Fibroblast of skin of scalp (primary cell): Measurements from ENCODE around the gene S100P.
A peak's percentile ranks its signal among the peaks of the same experiment; 100 is the strongest.

Experiments used
- DNase-seq: peaks from one replicate; pipeline ENCODE4 v3.0.0-alpha.2; 2013

Gene S100P

GRCh38 chr4:6673191-6673659, 20.5 kb upstream of the S100P start:
- peak; percentile 32 for DNase-seq

GRCh38 chr4:6673660-6674499, 19.8 kb upstream of the S100P start:
- peak; percentile 96 for DNase-seq

GRCh38 chr4:6674500-6675149, 19.1 kb upstream of the S100P start:
- peak; percentile 23 for DNase-seq

GRCh38 chr4:6676722-6677558, 16.7 kb upstream of the S100P start:
- DNase-seq = no peak

GRCh38 chr4:6680372-6681034, 13.2 kb upstream of the S100P start:
- DNase-seq = no peak

DNA sequence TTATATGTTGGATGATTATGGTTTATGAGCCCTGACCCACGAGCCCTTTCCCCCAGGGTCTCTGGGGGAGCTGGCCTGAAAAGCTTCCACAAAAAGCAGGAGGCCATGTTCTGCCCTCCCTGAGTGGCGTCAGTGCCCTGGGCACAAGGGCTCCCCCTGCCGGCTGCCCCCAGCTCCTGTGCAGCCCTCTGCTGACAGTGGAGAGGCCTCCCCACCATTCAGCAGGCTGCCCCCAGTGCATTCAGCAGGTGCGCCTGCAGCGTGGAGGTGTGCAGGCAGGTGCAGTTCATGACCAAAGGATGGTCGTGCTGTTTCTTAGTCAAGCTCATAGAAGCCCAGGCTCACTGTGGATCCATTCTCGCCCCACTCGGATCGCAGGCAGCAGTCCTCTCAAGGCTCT, 12.5 kb upstream of the S100P start:
- no peak for DNase-seq

- DNase-seq = no peak
Observed at GRCh38 chr4:6682862-6683590, 10.7 kb upstream of the S100P start.

- DNase-seq = no peak
Observed at GRCh38 chr4:6684656-6685055, 9.0 kb upstream of the S100P start.

GRCh38 chr4:6686104-6686787, 7.4 kb upstream of the S100P start:
- DNase-seq = no peak

DNA sequence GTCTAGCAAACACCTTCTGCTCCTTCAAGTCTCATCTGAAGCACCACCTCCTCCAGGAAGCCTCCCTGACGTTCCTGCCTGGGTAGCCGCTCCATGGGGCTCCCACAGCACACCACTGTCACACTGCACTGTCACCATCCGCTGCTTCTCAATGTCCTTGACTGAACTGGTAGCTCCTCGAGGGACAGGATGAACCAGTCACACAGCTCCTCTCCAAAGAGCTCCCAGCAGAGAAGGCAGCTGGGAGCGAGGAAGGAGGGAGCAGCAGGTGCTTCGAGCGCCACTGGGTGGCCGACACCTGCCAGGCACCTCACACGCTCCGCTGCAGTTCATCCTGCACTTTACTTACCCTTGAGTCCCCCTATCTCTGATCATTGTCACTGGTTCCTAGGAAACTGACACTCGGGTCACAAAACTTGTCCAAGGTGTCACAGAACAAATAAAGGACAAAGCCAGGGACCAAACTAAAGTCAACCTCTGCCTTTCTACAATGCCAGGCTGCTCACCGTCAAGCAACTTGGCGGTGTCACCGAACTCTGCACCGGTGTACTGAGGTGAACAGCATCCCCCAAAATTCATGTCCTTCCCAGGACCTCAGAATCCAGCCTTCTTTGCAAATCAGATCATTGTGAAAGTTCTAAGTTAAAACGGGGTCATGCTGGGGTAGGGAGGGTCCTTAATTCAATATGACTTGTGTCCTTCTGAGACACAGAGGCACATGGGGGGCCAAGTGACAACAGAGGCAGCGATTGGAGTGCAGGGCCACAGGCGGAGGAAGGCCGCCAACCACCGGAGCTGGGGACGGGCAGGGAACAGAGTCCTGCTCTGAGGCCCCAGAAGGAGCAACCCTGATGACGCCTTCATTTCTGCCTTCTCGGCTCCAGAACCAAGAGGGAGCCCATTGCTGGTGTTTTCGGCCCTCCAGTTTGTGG, 5.5 kb upstream of the S100P start:
- no peak for DNase-seq

DNA sequence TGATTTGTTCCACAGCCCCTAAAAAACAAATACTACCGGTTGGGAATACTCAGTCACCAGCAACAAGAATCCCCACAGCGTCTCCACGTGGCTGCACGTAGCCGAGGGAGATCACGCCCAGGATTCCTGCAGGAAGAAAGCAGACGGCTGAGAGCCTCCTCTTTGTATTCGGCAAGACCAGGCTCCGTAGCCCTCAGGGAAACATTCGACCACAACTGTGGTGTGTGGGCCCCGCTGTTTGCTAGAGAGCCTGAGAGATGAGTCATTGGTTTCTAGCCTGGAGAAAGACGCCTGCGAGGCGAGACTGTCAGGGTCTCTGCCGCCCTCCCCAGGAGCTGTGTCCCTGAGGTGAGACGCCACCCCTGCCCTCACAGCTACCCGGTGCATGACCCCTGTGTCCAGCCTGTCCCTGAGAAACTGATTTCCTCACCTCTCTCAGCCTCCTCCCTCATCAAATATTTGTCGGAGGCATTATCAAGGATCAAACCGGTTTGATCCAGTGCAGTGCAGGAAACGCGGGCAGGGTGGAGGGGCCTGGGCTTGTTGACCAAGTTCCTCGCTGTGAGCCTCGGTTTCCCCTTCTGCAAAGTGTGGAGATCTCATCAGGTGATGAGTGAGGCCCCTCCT, 4.7 kb upstream of the S100P start:
- DNase-seq = peak; percentile 97

DNA sequence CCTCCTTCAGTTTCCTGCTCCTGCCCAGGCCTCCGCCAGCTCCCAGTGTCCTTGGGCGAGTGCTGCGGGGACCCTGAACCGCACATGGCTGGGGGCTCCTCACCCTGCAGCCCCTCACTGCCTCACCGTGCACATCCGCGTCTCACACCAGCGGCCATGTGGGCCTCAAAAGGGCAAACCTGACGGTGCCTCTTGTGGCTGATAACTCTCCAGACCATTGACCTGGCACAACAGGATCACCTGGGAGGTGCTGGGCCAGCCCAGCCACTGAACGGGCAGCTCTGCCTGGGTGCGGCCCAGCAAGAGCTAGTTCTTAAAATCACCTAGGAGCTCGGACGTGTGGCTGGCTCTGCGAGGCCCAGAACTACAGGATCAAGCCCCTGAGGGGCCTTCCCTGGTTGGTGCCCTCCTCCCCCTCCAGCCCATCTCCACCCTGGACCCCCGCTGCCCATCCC, 4.1 kb upstream of the S100P start:
- DNase-seq = no peak

GRCh38 chr4:6692379-6692778, 1.3 kb upstream of the S100P start:
- DNase-seq = no peak

- peak; percentile 46 for DNase-seq
Observed at GRCh38 chr4:6692806-6693205, 872 bp upstream of the S100P start.

- no peak for DNase-seq
Observed at GRCh38 chr4:6694177-6694901, 661 bp downstream of the S100P start.

- DNase-seq = no peak
Observed at GRCh38 chr4:6695660-6696610, 2.3 kb downstream of the S100P start.

DNA sequence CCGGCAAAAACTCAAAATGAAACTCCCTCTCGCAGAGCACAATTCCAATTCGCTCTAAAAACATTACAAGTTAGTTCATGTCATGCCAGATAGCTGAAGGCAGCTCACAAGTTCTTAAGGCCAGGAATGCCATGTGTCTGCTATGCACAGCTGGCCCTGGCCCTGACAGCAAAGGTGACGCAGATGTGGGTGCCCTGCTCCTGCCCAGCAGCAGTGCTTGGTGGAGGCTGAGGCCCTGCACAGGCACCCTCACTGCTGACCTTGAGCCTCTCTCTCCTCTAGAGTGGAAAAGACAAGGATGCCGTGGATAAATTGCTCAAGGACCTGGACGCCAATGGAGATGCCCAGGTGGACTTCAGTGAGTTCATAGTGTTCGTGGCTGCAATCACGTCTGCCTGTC, 2.9 kb downstream of the S100P start:
- DNase-seq = no peak

DNA sequence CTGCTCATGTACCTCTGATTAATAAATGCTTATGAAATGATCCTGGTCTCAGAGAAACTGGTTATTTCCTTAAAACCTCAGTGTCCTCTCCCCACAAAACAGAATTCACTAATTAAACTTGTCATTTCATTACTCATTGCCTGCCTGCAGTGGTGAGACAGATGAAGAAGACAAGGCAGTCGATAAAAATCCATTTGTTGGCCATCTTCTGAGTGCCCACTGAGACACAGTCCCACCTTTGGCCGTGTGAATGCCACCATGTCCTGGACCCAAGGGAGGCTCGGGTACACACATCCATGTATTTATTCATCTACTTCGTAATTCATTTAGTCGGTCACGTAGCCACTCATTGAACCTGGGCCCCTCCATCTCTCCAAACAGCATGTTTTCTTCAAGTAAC, 3.5 kb downstream of the S100P start:
- no peak for DNase-seq
